Measurements from ENCODE around the gene CLDN8. TPM values are rescaled to one million over a fixed set of nuclear protein-coding genes. Genes with fewer than 3 reads are reported as not detected.

Gene CLDN8
- total and polyA plus RNA-seq, 9 of the 15 experiments (the other 6 are each of a cell fraction or from before 2014, with no cell fraction given), result not detected

GRCh38 chr21:30227633-30228404 is 11.9 kb upstream of the CLDN8 start (continued):
- TF ChIP-seq ZNF280A (IDR thresholded peaks at IDR 0.05; ENCODE audit: low read depth, partially characterized antibody) (no peak), IRF2 (CRISPR knock-in tag; IDR thresholded peaks at IDR 0.05) (no peak), SMARCA4 (IDR thresholded peaks at IDR 0.05) (peak; percentile 96), RBM17 (IDR thresholded peaks at IDR 0.05; ENCODE audit: borderline replicate concordance, low read depth, low read length) (no peak), FIP1L1 (IDR thresholded peaks at IDR 0.05; ENCODE audit: low read depth, low read length, poor library complexity, severe bottlenecking) (no peak), ZNF197 (CRISPR knock-in tag; IDR thresholded peaks at IDR 0.05; ENCODE audit: low read depth) (no peak), BDP1 (IDR thresholded peaks at IDR 0.05; ENCODE audit: insufficient read depth, insufficient read length) (no peak), POLR2H (tag; IDR thresholded peaks at IDR 0.05; ENCODE audit: low read depth) (no peak), CLOCK (CRISPR knock-in tag; IDR thresholded peaks at IDR 0.05; ENCODE audit: borderline replicate concordance) (no peak), SNRNP70 (optimal IDR thresholded peaks at IDR 0.05; ENCODE audit: low read depth, low read length) (no peak), MAZ (CRISPR knock-in tag; conservative IDR thresholded peaks at IDR 0.05 in 1 of 2, IDR thresholded peaks at IDR 0.05 in 1 of 2) (no peak), GTF3C2 (IDR thresholded peaks at IDR 0.05; ENCODE audit: borderline replicate concordance, extremely low read depth, insufficient read length) (no peak), NR2C2 (CRISPR knock-in tag; IDR thresholded peaks at IDR 0.05) (no peak), NR2C2 (tag; IDR thresholded peaks at IDR 0.05) (peak; percentile 37; the same call in 1 of the 2 replicates), AFF4 (CRISPR knock-in tag; IDR thresholded peaks at IDR 0.05) (no peak), ARHGAP35 (IDR thresholded peaks at IDR 0.05; ENCODE audit: partially characterized antibody) (no peak)
